ENCODE results near the gene MEGF8.

Gene MEGF8

DNA sequence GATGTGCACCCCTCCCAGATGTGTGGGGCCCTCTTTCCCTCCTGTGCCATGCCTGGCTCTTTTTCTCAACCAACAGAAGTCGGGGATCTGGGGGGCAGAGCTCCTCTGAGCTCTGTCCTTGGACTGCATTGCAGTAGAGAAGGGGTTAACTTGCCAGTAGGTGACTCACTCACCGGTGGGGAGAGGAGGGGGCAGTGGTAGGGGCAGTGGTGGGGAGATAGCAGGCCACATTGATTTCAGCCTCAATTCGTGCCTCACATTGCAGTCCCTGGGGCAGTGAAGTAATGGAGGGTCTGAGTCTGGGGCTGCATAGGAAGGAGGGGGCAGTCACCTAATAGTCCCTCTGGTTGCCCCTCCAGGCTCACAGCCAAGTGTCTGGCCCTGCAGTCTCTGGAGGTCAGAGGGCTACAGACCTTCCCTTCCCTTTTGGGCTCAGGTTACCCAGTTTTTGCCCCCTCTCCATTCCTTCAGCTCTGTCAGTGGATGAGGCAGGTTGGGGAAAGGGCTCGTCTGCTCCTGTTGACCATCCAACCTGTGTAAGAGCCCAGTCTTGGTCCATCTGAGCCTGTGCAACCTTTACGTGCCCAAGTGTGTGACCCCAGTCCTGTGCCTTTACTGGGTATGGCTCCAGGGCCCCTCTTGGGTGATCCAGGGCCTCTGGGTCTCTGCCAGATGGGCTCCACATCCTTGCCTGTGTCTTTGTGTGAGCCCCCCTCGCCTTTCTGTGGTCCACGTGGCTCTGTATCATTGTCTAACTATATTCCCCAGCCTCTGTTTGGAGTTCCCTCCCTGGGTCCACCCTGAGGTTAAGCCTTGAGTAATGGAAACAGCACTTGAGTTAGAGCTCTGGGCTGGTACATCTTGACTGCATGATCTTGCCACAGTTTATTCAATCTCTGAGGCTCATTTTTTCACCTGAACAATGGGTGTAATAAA, 43.3 kb upstream of the MEGF8 start:
- TF ChIP-seq, protein P1, sequence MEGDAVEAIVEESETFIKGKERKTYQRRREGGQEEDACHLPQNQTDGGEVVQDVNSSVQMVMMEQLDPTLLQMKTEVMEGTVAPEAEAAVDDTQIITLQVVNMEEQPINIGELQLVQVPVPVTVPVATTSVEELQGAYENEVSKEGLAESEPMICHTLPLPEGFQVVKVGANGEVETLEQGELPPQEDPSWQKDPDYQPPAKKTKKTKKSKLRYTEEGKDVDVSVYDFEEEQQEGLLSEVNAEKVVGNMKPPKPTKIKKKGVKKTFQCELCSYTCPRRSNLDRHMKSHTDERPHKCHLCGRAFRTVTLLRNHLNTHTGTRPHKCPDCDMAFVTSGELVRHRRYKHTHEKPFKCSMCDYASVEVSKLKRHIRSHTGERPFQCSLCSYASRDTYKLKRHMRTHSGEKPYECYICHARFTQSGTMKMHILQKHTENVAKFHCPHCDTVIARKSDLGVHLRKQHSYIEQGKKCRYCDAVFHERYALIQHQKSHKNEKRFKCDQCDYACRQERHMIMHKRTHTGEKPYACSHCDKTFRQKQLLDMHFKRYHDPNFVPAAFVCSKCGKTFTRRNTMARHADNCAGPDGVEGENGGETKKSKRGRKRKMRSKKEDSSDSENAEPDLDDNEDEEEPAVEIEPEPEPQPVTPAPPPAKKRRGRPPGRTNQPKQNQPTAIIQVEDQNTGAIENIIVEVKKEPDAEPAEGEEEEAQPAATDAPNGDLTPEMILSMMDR (IDR thresholded peaks at IDR 0.05): no peak
- intact Hi-C loops (cut with DNase I; ENCODE audit: low total_unique reads): no loop called here
- H3K9me3 ChIP-seq: no peaks in the 10 kb centered on the region
- peak in 1 of 2 donors; percentile 72 for DNase-seq
- peak overlapping the region; percentile 78 to 85 for H3K4me3 ChIP-seq
- peaks cover 0 to 8% (median 5%) of the 10 kb centered on the region in 3 donors for H3K36me3 ChIP-seq
- H3K27ac ChIP-seq: peak overlapping the region; percentile 93 to 97
- peaks cover 6 to 85% (median 79%) of the 10 kb centered on the region in 4 donors for H3K4me1 ChIP-seq
- no peaks in the 10 kb centered on the region for H3K27me3 ChIP-seq

DNA sequence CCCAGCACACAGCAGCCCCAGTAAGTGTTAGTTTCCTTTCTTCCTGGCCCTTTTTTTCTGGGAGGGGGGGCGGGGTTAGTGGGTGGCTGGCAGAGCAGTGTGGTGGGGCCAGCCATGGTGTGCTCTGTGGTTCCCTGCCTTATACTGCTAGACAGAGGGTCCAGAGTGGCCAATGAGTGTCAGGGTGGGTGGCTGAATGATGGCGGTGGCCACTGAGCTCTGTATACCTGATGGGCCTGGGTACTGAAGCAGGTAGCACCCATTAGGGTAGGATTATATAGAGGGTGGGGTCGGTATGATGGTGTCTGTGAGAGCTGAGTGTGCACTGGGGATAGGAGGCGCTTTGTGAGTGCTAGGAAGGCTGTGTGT, 42.6 kb upstream of the MEGF8 start:
- no peak for DNase-seq
- peaks cover 3 to 78% (median 72%) of the 10 kb centered on the region in 4 donors for H3K4me1 ChIP-seq
- peak overlapping the region; percentile 70 to 75 for H3K4me3 ChIP-seq
- H3K27ac ChIP-seq: peak overlapping the region; percentile 93 to 97
- intact Hi-C loops (cut with DNase I; ENCODE audit: low total_unique reads): no loop called here
- TF ChIP-seq, protein P1 (IDR thresholded peaks at IDR 0.05): no peak
- no peaks in the 10 kb centered on the region for H3K9me3 ChIP-seq
- H3K27me3 ChIP-seq: no peaks in the 10 kb centered on the region
- peaks cover 5 to 15% (median 12%) of the 10 kb centered on the region in 3 donors for H3K36me3 ChIP-seq

DNA sequence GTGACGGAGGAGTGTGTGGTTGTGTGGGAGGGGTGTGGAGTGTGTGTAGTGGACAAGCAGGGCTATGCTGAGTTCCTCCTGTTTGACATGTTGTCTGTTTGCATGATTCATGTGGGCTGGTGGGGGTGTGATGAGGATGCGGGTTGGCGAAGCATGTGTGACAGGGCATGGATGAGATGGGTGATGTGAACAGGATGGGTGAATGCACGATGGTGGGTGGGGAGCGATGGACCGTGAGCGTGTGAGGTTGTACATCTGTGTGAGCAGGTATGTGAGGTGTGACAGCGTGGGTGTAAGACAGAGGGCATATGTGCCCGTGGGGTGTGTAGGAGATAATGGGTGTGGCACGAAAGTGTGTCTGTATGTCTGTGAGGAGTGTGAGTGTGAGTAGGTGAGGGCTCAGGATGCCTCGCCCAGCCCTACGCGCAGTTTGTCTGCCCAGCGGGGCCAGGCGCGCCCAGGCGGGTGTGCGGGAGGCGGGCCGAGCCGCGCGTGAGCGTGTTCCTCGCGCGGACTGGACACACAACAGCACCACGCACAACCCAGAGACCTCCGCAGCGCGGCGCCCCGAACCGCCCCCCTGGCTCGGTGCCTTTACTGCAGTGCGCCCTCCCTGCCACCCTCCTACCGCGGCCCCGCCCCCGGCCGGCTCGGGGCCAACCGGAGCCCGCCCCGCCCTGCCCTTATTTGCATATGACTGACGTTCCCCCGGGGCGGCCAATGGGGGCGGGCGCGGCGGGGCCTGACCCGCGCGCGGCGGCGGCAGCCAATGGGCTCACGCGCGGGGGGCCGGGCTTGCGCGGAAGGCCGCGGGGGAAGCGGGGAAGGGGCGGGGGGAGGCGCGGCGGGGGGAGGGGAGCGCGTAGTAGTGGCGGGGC, 42.0 kb upstream of the MEGF8 start:
- DNase-seq: peak; percentile 96 to 99
- intact Hi-C loops (cut with DNase I; ENCODE audit: low total_unique reads): no loop called here
- Histone ChIP-seq H3K4me3 (peak overlapping the region; percentile 70 to 75), H3K9me3 (no peaks in the 10 kb centered on the region), H3K4me1 (peaks cover 0 to 71% (median 66%) of the 10 kb centered on the region in 4 donors), H3K27ac (peak overlapping the region; percentile 93 to 97), H3K27me3 (no peaks in the 10 kb centered on the region), H3K36me3 (peaks cover 7 to 21% (median 18%) of the 10 kb centered on the region in 3 donors)
- TF ChIP-seq, protein P1 (IDR thresholded peaks at IDR 0.05): no peak

DNA sequence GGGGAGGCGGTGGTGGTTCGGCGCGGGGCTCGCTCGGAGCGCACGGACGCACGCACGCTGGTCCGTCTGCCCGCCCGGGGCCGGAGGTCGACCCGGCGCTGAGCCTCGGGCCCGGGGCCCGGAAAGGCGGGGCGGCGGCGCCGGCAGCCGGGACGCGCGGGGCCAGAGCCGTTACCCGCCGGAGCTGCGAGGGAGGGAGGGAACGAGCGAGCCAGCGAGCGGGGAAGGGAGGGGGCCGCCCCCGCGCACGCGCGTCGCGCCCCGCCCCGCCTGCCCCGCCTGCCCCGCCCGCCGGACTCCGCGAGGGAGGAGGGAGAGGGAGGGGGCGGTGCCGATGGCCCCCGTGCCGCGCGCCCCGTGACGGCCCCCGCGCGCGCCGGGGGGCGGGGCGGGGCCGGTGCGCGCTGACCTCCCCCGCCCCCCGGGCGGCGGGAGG, 41.4 kb upstream of the MEGF8 start:
- Histone ChIP-seq H3K4me1 (peaks cover 0 to 65% (median 59%) of the 10 kb centered on the region in 4 donors), H3K36me3 (peaks cover 13 to 28% (median 25%) of the 10 kb centered on the region in 3 donors), H3K27me3 (no peaks in the 10 kb centered on the region), H3K9me3 (no peaks in the 10 kb centered on the region), H3K27ac (peak overlapping the region; percentile 93 to 97), H3K4me3 (peak overlapping the region; percentile 70 to 75)
- intact Hi-C loops (cut with DNase I; ENCODE audit: low total_unique reads): no loop called here
- peak in 1 of 2 donors; percentile 93 for DNase-seq
- TF ChIP-seq, protein P1 (IDR thresholded peaks at IDR 0.05): no peak

DNA sequence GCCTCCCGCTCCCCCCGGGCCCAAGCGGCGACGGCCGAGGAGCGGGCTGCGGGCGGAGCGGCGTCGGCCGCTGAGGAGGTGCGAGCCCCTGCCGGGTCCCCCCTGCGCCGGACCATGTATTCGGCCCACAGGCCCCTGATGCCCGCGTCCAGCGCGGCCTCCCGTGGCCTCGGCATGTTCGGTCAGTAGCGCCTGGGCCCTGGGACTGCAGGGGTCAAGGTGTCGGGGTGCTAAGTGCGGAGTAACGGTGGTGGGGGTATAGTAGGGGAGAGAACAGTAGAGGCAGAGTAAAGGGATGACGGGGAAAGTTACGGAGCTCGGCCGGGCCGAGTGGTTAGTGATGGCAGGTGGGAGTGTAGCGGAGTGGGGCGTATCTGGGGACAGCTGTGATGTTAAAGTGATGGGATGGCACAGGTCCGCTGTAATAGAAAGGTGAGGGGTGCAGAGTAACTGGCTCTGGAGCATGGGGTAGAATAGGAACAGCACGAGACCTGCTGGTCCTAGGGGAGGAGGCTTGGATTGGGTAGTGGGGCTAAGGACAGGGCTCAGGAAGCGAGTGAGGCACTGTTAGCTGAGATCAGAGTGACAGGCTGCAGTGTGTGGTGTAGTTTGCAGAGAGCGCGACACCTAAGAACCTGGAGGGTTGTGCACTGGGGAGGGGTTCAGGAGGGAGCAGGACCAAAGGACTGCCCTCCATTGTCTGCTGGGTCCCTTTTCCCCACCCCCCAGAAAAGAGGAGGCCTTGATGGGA, 40.7 kb upstream of the MEGF8 start:
- H3K9me3 ChIP-seq: no peaks in the 10 kb centered on the region
- intact Hi-C loops (cut with DNase I; ENCODE audit: low total_unique reads): no loop called here
- peaks cover 0 to 58% (median 52%) of the 10 kb centered on the region in 4 donors for H3K4me1 ChIP-seq
- TF ChIP-seq, protein P1 (IDR thresholded peaks at IDR 0.05): no peak
- H3K36me3 ChIP-seq: peaks cover 20 to 34% (median 31%) of the 10 kb centered on the region in 3 donors
- H3K4me3 ChIP-seq: peak overlapping the region; percentile 70 to 75
- peak overlapping the region; percentile 86 to 93 for H3K27ac ChIP-seq
- no peaks in the 10 kb centered on the region for H3K27me3 ChIP-seq
- peak in 1 of 2 donors; percentile 74 for DNase-seq
